ENCODE measurements around the gene MYLK2.

The MYLK2 gene

GRCh38 chr20:31839782-31840487 lies 20.8 kb downstream of the MYLK2 start:
- H3K4me3 Mint-ChIP-seq: no peak overlapping the region
- H3K9me3 Mint-ChIP-seq: no peaks in the 10 kb centered on the region
- TF ChIP-seq CTCF (IDR thresholded peaks at IDR 0.05; ENCODE audit: unreplicated experiment in 3 of 3): no peak
- peaks cover 44% of the 10 kb centered on the region for H3K4me1 Mint-ChIP-seq
- no peaks in the 10 kb centered on the region for H3K36me3 Mint-ChIP-seq (ENCODE audit: low read depth)
- H3K27me3 Mint-ChIP-seq (ENCODE audit: low read depth): peaks cover 3% of the 10 kb centered on the region
- H3K27ac Mint-ChIP-seq: no peak overlapping the region

GRCh38 chr20:31840906-31841816 lies 22.0 kb downstream of the MYLK2 start:
- H3K27me3 Mint-ChIP-seq (ENCODE audit: low read depth): peaks cover 3% of the 10 kb centered on the region
- H3K9me3 Mint-ChIP-seq: no peaks in the 10 kb centered on the region
- no peak overlapping the region for H3K4me3 Mint-ChIP-seq
- no peak for TF ChIP-seq CTCF (IDR thresholded peaks at IDR 0.05; ENCODE audit: unreplicated experiment in 3 of 3)
- H3K4me1 Mint-ChIP-seq: peaks cover 34% of the 10 kb centered on the region
- H3K27ac Mint-ChIP-seq: peak overlapping the region; percentile 97 to 99 (median 97)
- no peaks in the 10 kb centered on the region for H3K36me3 Mint-ChIP-seq (ENCODE audit: low read depth)

- peaks cover 3% of the 10 kb centered on the region for H3K27me3 Mint-ChIP-seq (ENCODE audit: low read depth)
- H3K4me3 Mint-ChIP-seq: peak overlapping the region in 2 of 3 experiments; percentile 67 to 68
- peaks cover 31% of the 10 kb centered on the region for H3K4me1 Mint-ChIP-seq
- H3K36me3 Mint-ChIP-seq (ENCODE audit: low read depth): no peaks in the 10 kb centered on the region
- no peak for TF ChIP-seq CTCF (IDR thresholded peaks at IDR 0.05; ENCODE audit: unreplicated experiment in 3 of 3)
- H3K9me3 Mint-ChIP-seq: no peaks in the 10 kb centered on the region
- peak overlapping the region; percentile 97 to 99 (median 97) for H3K27ac Mint-ChIP-seq
Measured at GRCh38 chr20:31841928-31842327, 22.8 kb downstream of the MYLK2 start.

GRCh38 chr20:31842471-31843157 lies 23.5 kb downstream of the MYLK2 start:
- Mint-ChIP-seq H3K27me3 (ENCODE audit: low read depth) (peaks cover 4% of the 10 kb centered on the region), H3K4me3 (peak overlapping the region; percentile 67 to 77 (median 68))

GRCh38 chr20:31843288-31843687 lies 24.1 kb downstream of the MYLK2 start:
- peak overlapping the region; percentile 97 to 99 (median 97) for H3K27ac Mint-ChIP-seq
- H3K9me3 Mint-ChIP-seq: no peaks in the 10 kb centered on the region
- H3K4me1 Mint-ChIP-seq: peaks cover 31% of the 10 kb centered on the region
- no peak for TF ChIP-seq CTCF (IDR thresholded peaks at IDR 0.05; ENCODE audit: unreplicated experiment in 3 of 3)
- H3K27me3 Mint-ChIP-seq (ENCODE audit: low read depth): peaks cover 6% of the 10 kb centered on the region
- peak overlapping the region; percentile 77 to 82 (median 81) for H3K4me3 Mint-ChIP-seq
- no peaks in the 10 kb centered on the region for H3K36me3 Mint-ChIP-seq (ENCODE audit: low read depth)

More at GRCh38 chr20:31842471-31843157, 23.5 kb downstream of the MYLK2 start:
- H3K27ac Mint-ChIP-seq: peak overlapping the region; percentile 97 to 99 (median 97)
- H3K9me3 Mint-ChIP-seq: no peaks in the 10 kb centered on the region
- no peaks in the 10 kb centered on the region for H3K36me3 Mint-ChIP-seq (ENCODE audit: low read depth)
- TF ChIP-seq CTCF (IDR thresholded peaks at IDR 0.05; ENCODE audit: unreplicated experiment in 3 of 3): no peak
- H3K4me1 Mint-ChIP-seq: peaks cover 31% of the 10 kb centered on the region

Measured in nephron (organoid).